WTC11 (cell line): Measurements from ENCODE around the gene SYNDIG1. TPM values are rescaled to one million over a fixed set of nuclear protein-coding genes. Genes with fewer than 3 reads are reported as not detected.
A peak's percentile ranks its signal among the peaks of the same experiment; 100 is the strongest.

Source experiments
- ATAC-seq: fragments of 200-7000 bp; cut with Tn5 transposase; 2 replicates; pipeline ENCODE4 v1.10.0; 2021; ENCODE audit warnings: mild to moderate bottlenecking, moderate library complexity
- CTCF ChIA-PET: fragments of 300-600 bp; sonication (Branson Sonifier 250); formaldehyde crosslinking; loops from one replicate; lab custom pipeline; 2021; ENCODE audit warnings: antibody characterized with exemption; lab: Charles Lee
- POLR2A ChIA-PET: fragments of 350-600 bp; sonication (Branson Sonifier 250); formaldehyde crosslinking; loops from one replicate; lab custom pipeline; 2021; ENCODE audit warnings: antibody characterized with exemption; lab: Charles Lee
- DNase-seq: peaks from one replicate; pipeline ENCODE4 v3.0.0; 2021; ENCODE audit warnings: low spot score
- H3K27ac Mint-ChIP-seq: 2 replicates; pipeline ENCODE4 v1.8.0; 2021; ENCODE audit warnings: mixed read lengths
- H3K27me3 Mint-ChIP-seq: 2 replicates; pipeline ENCODE4 v1.8.0; 2021; ENCODE audit warnings: low read depth, mild to moderate bottlenecking, moderate library complexity, mixed read lengths
- H3K36me3 Mint-ChIP-seq: 2 replicates; pipeline ENCODE4 v1.8.0; 2021; ENCODE audit warnings: mixed read lengths
- H3K4me1 Mint-ChIP-seq: 2 replicates; pipeline ENCODE4 v1.8.0; 2022; ENCODE audit warnings: mixed read lengths
- H3K4me3 Mint-ChIP-seq: 2 replicates; pipeline ENCODE4 v1.8.0; 2021; ENCODE audit warnings: mild to moderate bottlenecking, moderate library complexity, mixed read lengths
- H3K9me3 Mint-ChIP-seq: 2 replicates; pipeline ENCODE4 v1.8.0; 2021; ENCODE audit warnings: mixed read lengths
- ATF2 ChIP-seq: sonication (generic); formaldehyde crosslinking; IDR thresholded peaks from 2 replicates; pipeline ENCODE4 v1.8.1; 2022; ENCODE audit warnings: low read depth, missing genetic modification reagents, borderline replicate concordance
- ATF6 ChIP-seq: sonication (generic); formaldehyde crosslinking; IDR thresholded peaks from 2 replicates; pipeline ENCODE4 v1.8.1; 2023; ENCODE audit warnings: mild to moderate bottlenecking, missing genetic modification reagents
- CDX4 ChIP-seq: fragments of 250-450 bp; sonication (Bioruptor Pico); IDR thresholded peaks from 2 replicates; pipeline ENCODE4 v1.9.0; 2021; ENCODE audit warnings: moderate library complexity, mild to moderate bottlenecking, inconsistent platforms, borderline replicate concordance
- E2F1 ChIP-seq: sonication (generic); formaldehyde crosslinking; IDR thresholded peaks from 2 replicates; pipeline ENCODE4 v1.8.0; 2022; ENCODE audit warnings: mild to moderate bottlenecking, missing genetic modification reagents
- E2F4 ChIP-seq: sonication (generic); formaldehyde crosslinking; IDR thresholded peaks from 2 replicates; pipeline ENCODE4 v1.8.1; 2022; ENCODE audit warnings: low read depth, mild to moderate bottlenecking, moderate library complexity, missing genetic modification reagents, borderline replicate concordance
- ERG ChIP-seq: fragments of 250-450 bp; sonication (Bioruptor Pico); IDR thresholded peaks from 2 replicates; pipeline ENCODE4 v1.8.0; 2021; ENCODE audit warnings: mild to moderate bottlenecking
- IRF1 ChIP-seq: sonication (generic); formaldehyde crosslinking; IDR thresholded peaks from 2 replicates; pipeline ENCODE4 v1.8.0; 2023; ENCODE audit warnings: missing genetic modification reagents
- PRDM15 ChIP-seq: sonication (generic); formaldehyde crosslinking; IDR thresholded peaks from 2 replicates; pipeline ENCODE4 v1.8.0; 2022; ENCODE audit warnings: missing genetic modification reagents
- RELA ChIP-seq: sonication (generic); formaldehyde crosslinking; IDR thresholded peaks from 2 replicates; pipeline ENCODE4 v1.8.1; 2022; ENCODE audit warnings: missing genetic modification reagents, mild to moderate bottlenecking, borderline replicate concordance
- TEAD4 ChIP-seq: sonication (generic); formaldehyde crosslinking; IDR thresholded peaks from 2 replicates; pipeline ENCODE4 v1.8.0; 2022; ENCODE audit warnings: mild to moderate bottlenecking, missing genetic modification reagents
- USF2 ChIP-seq: sonication (generic); formaldehyde crosslinking; IDR thresholded peaks from 2 replicates; pipeline ENCODE4 v1.8.1; 2023; ENCODE audit warnings: mild to moderate bottlenecking, missing genetic modification reagents, moderate library complexity
- ZNF396 ChIP-seq: fragments of 250-450 bp; sonication (Bioruptor Pico); IDR thresholded peaks from 2 replicates; pipeline ENCODE4 v1.8.0; 2021; ENCODE audit warnings: mild to moderate bottlenecking, moderate library complexity, borderline replicate concordance
- ZNF423 ChIP-seq: fragments of 250-450 bp; sonication (Bioruptor Pico); IDR thresholded peaks from 2 replicates; pipeline ENCODE4 v2.1.2; 2022; ENCODE audit warnings: mild to moderate bottlenecking, moderate library complexity
- total RNA-seq: library from RNA; stranded (reverse); gene quantifications from 3 replicates; pipeline ENCODE4 v1.2.3, GENCODE V29; 2021

The SYNDIG1 gene
- total RNA-seq, 1 experiment from 2014 or later = 6.4 TPM

- TF ChIP-seq ERG (CRISPR knock-in tag) = no peak
These were observed 157.9 kb downstream of the SYNDIG1 start (continued) for GRCh38 chr20:24627291-24627690.

- DNase-seq = no peak
- Mint-ChIP-seq H3K4me3 (no peak overlapping the region), H3K36me3 (peaks cover 9% of the 10 kb centered on the region), H3K27ac (no peak overlapping the region), H3K4me1 (peaks cover 7% of the 10 kb centered on the region), H3K27me3 (no peaks in the 10 kb centered on the region), H3K9me3 (peaks cover 23% of the 10 kb centered on the region)
- CTCF ChIA-PET = no interaction called here
- no peak for ATAC-seq
- TF ChIP-seq RELA (CRISPR knock-in tag) (no peak), IRF1 (CRISPR knock-in tag) (no peak), E2F4 (no peak), ATF6 (CRISPR knock-in tag) (no peak), USF2 (CRISPR knock-in tag) (no peak), ZNF396 (CRISPR knock-in tag) (no peak), ATF2 (CRISPR knock-in tag) (no peak), CDX4 (CRISPR knock-in tag) (no peak)
- POLR2A ChIA-PET = no interaction called here
These were observed 158.5 kb downstream of the SYNDIG1 start for GRCh38 chr20:24627926-24628325.

GRCh38 chr20:24628985-24629384 is 159.6 kb downstream of the SYNDIG1 start:
- CTCF ChIA-PET = no interaction called here

More at GRCh38 chr20:24628985-24629384, 159.6 kb downstream of the SYNDIG1 start:
- Mint-ChIP-seq H3K4me3 (no peak overlapping the region), H3K9me3 (peaks cover 15% of the 10 kb centered on the region), H3K27me3 (no peaks in the 10 kb centered on the region), H3K4me1 (peaks cover 18% of the 10 kb centered on the region)
- POLR2A ChIA-PET = no interaction called here
- TF ChIP-seq ATF6 (CRISPR knock-in tag) = no peak
- TF ChIP-seq TEAD4 (CRISPR knock-in tag) = no peak
- no peak for TF ChIP-seq E2F1 (CRISPR knock-in tag)
- TF ChIP-seq PRDM15 = no peak
- no peak for TF ChIP-seq ZNF423 (CRISPR knock-in tag)
- TF ChIP-seq, all 79 proteins: peak for 0
- Mint-ChIP-seq H3K36me3 (peaks cover 9% of the 10 kb centered on the region), H3K27ac (peak overlapping the region; percentile 6; the same call in 1 of the 2 replicates)
- DNase-seq (no peak), ATAC-seq (no peak)
